Fibroblast of skin of right biceps (primary cell): ENCODE measurements around the gene TSPYL1.

Source experiments
- DNase-seq: peaks from one replicate; pipeline ENCODE4 v3.0.0-alpha.2; 2013

Gene TSPYL1

DNA sequence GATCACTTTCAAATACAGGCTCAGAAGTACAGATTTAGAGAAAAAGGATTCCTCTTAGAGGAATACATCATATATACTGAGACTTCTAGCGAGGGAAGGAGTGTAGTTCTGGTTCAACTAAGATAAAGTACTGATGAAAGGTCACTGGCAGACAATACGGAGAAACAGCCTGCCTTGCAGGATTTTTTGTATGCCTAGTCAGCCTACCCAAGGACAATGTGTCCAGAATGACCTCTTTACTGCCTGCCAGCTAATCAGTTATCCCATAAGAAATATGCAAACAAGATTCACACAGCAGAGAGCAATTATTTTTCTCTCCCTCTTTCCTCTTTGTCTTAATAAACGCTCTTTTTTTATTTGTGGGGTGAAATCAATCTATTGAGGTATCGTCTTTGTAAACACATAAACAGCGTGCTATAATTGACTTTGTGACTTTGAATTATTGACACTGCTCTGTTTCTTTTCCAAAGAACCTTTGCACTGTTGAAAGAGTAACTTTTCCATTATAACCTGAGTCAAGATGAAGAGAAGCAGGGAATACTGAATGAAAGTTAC, 24.4 kb downstream of the TSPYL1 start:
- peak; percentile 31 for DNase-seq

GRCh38 chr6:116254297-116255056, 25.3 kb downstream of the TSPYL1 start:
- no peak for DNase-seq

DNA sequence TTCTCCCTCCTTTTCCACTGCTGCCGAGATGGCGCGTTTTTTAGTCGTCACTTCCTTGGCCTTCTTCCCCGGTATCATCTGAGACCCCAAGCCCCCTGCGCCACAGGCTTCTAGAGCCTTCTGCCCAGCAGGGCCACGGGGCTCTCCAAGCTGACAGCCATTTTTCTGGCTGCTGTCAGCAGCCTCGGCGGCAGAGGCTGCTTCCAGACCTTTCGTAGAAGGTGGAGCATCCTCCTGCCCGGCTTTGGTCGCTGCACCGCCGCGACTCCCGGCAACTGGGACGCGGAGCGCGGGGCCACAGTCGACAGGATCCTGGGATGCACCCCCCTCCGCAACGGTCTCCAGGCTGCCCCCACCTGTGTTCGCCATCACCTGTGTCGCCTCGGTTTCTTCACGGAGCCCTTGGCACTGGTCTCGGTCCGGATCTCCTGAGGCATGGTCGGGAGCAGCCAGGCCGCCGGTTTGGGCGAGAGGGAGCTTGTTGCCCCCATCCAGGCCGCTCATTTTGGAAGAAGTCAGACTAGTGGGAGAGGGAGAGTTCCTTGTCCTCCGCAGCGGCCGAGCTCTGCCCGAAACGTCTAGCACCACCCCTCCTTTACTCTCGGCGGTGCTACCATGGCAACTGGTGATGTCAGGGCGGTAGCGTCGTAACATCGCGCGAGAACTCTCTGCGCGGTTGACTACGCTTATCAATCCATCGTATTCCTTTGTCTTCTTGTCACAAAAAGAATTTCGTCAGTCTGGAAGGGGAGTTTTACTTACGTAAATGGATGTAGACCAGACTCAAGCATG, 26.0 kb downstream of the TSPYL1 start, which contains the start of gene TSPYL4:
TSS of gene TSPYL4 (minus strand) at position 571 of the 792 bp plus-strand sequence. CDS start at position 504, 67 bp downstream.
- peak; percentile 98 for DNase-seq

- no peak for DNase-seq
Observed at GRCh38 chr6:116253188-116253504, 26.6 kb downstream of the TSPYL1 start.

DNA sequence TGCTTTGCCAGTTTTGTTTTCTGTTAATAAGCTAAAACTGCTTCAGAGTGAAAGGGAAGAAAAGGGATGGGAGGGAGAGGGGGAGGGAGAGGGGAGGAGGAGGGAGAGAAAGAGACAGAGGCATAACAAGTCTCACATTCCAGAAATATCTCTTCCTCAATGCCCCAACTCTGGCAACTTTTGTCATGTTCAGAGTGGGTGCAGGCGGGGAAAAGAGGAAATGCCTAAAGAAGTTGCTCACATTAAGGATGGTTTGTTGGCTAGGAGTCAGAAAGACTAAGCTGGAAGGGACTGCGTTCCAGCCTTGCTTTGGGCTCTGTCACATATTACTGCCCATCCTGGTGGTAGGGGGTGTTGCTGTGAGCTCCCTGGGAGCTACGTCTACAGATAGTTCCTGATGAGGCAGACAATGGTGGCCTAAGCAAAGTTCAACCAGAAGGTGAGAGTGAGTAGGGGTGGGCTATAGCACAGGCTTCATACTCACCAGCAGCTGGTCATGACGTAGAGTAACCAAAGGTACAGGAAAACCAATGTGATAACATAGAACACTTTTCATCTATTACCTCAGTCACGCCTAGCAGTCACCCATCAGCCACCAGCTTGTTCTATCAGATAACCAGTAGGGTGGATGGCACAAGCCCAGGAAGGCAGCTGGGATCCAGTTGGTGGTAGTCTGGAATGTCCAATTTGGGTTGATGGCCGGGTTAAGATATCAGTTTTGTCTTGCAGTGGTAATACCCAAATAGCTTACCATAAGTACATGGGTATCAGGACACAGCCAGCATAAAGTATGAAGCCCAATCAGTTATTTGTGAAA, 28.0 kb downstream of the TSPYL1 start:
- DNase-seq: peak; percentile 97

DNA sequence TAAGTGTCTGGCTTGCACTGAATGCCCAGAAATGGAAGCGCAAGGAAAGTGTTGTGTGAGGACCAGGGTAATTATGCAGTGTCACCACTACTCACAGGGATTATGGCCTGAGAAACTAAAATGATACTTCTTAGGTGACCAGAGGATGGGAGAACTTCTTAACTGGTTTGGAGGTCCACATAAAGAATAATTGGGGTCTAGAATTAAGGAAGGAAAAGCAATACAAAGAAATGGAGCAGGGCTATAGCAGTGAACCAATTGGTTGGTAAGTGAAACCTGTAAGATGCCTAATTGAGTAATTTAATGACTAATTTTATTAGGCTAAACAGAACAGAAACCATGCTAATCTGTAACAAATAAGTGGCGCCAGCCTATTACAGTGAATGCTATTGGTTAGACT, 31.2 kb downstream of the TSPYL1 start:
- DNase-seq: no peak

- no peak for DNase-seq
Observed at GRCh38 chr6:116247285-116247684, 32.4 kb downstream of the TSPYL1 start.

GRCh38 chr6:116246089-116246488, 33.6 kb downstream of the TSPYL1 start:
- DNase-seq: peak; percentile 72

DNA sequence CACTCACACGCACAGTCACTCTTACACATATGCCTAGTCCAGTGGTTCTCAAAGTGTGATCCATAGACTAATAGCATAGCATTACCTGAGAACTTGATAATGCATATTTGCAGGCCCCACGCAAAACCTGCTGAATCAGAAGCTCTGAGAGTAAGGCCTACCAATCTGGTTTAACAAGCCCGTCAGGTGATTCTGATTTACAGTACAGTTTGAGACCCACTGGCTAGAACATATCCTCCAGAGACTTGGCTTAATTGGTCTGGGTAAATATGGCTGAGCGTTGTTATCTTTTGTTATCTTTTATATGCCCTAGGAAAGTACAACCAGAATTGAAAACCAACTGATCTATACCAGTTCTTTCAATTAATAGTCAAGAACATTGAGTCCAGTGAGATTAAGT, 35.4 kb downstream of the TSPYL1 start:
- no peak for DNase-seq

GRCh38 chr6:116239856-116240255, 39.9 kb downstream of the TSPYL1 start:
- DNase-seq: no peak

- DNase-seq: no peak
Observed at GRCh38 chr6:116239256-116239655, 40.5 kb downstream of the TSPYL1 start.

GRCh38 chr6:116238083-116238482, 41.6 kb downstream of the TSPYL1 start:
- DNase-seq: no peak

DNA sequence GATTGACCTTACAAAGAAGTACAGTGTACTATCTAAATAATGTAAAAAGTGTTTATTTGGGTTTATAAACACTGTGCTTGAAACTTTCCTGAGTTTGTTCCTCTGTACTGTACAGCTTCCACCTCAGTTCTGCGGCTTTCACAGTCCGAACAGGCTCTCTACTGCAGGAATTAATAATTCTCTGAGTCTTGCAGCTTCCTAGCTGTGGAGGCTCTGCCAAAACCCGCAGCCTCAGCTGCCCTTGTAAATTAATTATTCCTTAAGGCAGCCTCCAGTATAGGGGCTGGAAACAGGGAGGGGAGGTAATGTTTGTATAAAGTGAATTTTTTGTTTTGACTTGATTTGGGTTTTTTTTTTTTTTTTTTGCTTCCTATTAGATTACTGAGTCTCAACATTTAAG, 45.0 kb downstream of the TSPYL1 start:
- no peak for DNase-seq

DNA sequence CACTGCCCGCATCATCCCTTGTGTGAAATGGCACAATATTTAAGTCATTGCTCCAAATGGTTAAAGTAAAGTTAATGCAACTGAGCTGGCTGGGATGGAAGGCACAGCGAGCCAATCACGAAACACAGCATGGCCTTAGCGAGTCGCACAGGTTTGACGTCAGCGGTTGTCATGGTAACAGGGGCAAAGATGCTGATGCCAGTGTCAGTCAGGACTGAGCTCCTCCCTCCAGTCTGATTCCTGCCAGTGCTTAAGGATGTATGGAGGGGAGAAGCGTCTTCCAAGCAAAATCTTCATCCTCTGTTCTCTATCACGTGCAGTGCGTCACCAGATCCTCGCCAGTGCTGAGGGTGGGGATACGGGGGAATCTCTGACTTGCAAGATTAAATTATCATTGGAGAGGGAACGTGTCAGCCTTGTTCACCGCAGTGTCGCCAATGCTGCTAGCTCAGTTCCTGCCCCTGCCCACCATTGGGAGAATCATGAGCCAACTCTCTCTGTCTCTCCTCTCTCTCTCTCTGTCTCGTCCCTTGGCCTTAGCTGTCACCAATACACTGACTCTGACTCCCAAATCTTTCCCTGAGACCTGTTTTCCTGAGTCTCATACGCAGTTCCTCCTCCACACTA, 50.3 kb downstream of the TSPYL1 start:
- peak; percentile 97 for DNase-seq
